ENCODE data around the gene CNTNAP2. TPM values are rescaled to one million over a fixed set of nuclear protein-coding genes. Genes with fewer than 3 reads are reported as not detected.
"Not testable (repeated sequence)": the region's sequence is repeated elsewhere in the genome, so short reads cannot be mapped to it uniquely, and the experiment has no call there.

The CNTNAP2 gene
- total RNA-seq, 4 donors from 2014 or later: not detected

DNA sequence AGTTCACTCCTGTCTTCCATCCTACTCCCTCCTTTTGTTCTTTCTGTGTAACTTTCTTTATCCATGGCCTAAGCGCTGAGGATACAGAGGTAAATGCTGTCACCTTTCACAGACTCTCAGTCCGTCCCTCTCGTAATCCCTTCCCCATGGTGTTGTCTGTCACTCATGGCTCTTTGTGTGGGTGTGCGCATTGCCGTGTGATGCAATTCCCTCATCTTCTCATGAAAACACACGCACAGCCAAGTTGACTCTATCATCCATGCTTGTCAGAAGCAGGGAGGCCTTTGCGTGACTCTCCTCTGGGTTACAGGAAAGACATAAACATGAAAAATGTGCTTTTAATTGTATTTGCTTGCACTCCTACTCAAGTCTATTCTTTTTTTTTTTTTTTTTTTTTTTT is 2348.3 kb downstream of the CNTNAP2 start:
- Histone ChIP-seq H3K4me1 (no peaks in the 10 kb centered on the region), H3K27ac (no peak overlapping the region), H3K9me3 (no peaks in the 10 kb centered on the region), H3K36me3 (no peaks in the 10 kb centered on the region), H3K27me3 (no peaks in the 10 kb centered on the region), H3K4me3 (no peak overlapping the region)
- in situ Hi-C loops (cut with MboI; ENCODE audit: low sequenced_read_pairs in 4 of 4): no loop called here
- DNase-seq (no peak), ATAC-seq (no peak)
- intact Hi-C loops (cut with DNase I; ENCODE audit: low total_unique reads): no loop called here
- TF ChIP-seq, protein P1, sequence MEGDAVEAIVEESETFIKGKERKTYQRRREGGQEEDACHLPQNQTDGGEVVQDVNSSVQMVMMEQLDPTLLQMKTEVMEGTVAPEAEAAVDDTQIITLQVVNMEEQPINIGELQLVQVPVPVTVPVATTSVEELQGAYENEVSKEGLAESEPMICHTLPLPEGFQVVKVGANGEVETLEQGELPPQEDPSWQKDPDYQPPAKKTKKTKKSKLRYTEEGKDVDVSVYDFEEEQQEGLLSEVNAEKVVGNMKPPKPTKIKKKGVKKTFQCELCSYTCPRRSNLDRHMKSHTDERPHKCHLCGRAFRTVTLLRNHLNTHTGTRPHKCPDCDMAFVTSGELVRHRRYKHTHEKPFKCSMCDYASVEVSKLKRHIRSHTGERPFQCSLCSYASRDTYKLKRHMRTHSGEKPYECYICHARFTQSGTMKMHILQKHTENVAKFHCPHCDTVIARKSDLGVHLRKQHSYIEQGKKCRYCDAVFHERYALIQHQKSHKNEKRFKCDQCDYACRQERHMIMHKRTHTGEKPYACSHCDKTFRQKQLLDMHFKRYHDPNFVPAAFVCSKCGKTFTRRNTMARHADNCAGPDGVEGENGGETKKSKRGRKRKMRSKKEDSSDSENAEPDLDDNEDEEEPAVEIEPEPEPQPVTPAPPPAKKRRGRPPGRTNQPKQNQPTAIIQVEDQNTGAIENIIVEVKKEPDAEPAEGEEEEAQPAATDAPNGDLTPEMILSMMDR (IDR thresholded peaks at IDR 0.05 in 4 of 5, conservative IDR thresholded peaks at IDR 0.05 in 1 of 5): no peak
- no peak for TF ChIP-seq POLR2A (IDR thresholded peaks at IDR 0.05)

DNA sequence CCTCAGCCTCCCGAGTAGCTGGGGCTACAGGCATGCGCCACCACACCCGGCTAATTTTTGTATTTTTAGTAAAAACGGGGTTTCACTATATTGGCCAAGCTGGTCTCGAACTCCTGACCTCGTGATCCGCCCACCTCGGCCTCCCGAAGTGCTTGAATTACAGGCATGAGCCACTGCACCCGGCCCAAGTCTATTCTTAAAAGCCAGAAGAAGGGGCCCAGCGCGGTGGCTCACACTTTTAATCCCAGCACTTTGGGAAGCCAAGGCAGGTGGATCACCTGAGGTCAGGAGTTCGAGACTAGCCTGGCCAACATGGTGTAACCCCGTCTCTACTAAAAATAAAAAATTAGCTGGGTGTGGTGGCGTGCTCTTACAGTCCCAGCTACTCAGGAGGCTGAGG is 2348.8 kb downstream of the CNTNAP2 start:
- H3K36me3 ChIP-seq; DNase-seq; H3K9me3 ChIP-seq; in situ Hi-C loops (cut with MboI; ENCODE audit: low sequenced_read_pairs in 4 of 4); intact Hi-C loops (cut with DNase I; ENCODE audit: low total_unique reads); ATAC-seq; H3K27me3 ChIP-seq; H3K27ac ChIP-seq; H3K4me1 ChIP-seq; H3K4me3 ChIP-seq: not testable (repeated sequence)

- no peak overlapping the region for H3K27ac ChIP-seq
Observed at GRCh38 chr7:148466120-148466519, 2349.5 kb downstream of the CNTNAP2 start.

GRCh38 chr7:148468700-148469098 is 2352.1 kb downstream of the CNTNAP2 start:
- DNase-seq: no peak
- in situ Hi-C loops (cut with MboI; ENCODE audit: low sequenced_read_pairs in 4 of 4) (no loop called here), intact Hi-C loops (cut with DNase I; ENCODE audit: low total_unique reads) (no loop called here)
- no peaks in the 10 kb centered on the region for H3K4me1 ChIP-seq
- no peak for ATAC-seq
- no peaks in the 10 kb centered on the region for H3K27me3 ChIP-seq
- H3K36me3 ChIP-seq: no peaks in the 10 kb centered on the region
- no peak for TF ChIP-seq POLR2A (IDR thresholded peaks at IDR 0.05)
- TF ChIP-seq, protein P1 (IDR thresholded peaks at IDR 0.05 in 4 of 5, conservative IDR thresholded peaks at IDR 0.05 in 1 of 5): no peak
- H3K9me3 ChIP-seq: no peaks in the 10 kb centered on the region
- no peak overlapping the region for H3K4me3 ChIP-seq
- no peak overlapping the region for H3K27ac ChIP-seq

More at GRCh38 chr7:148466120-148466519, 2349.5 kb downstream of the CNTNAP2 start:
- Histone ChIP-seq H3K9me3 (no peaks in the 10 kb centered on the region), H3K36me3 (no peaks in the 10 kb centered on the region), H3K27me3 (no peaks in the 10 kb centered on the region), H3K4me1 (no peaks in the 10 kb centered on the region), H3K4me3 (no peak overlapping the region)
- DNase-seq (no peak), ATAC-seq (no peak)
- in situ Hi-C loops (cut with MboI; ENCODE audit: low sequenced_read_pairs in 4 of 4): no loop called here
- intact Hi-C loops (cut with DNase I; ENCODE audit: low total_unique reads): no loop called here
- TF ChIP-seq, protein P1 (IDR thresholded peaks at IDR 0.05 in 4 of 5, conservative IDR thresholded peaks at IDR 0.05 in 1 of 5): no peak
- TF ChIP-seq POLR2A (IDR thresholded peaks at IDR 0.05): no peak

Small RNA genes lying within 50 kb of the gene (microRNA-seq; reads per million reads assigned to microRNA genes)
- gene MIR548F4 (ENCODE audit: borderline replicate concordance in 2 of 2): 0 reads per million in 2 donors

All from gastrocnemius medialis (tissue), 4 donors.